Mucosa of rectum (tissue), 2 donors: ENCODE measurements around the gene DYNC1H1.

Source experiments
- H3K27ac ChIP-seq, 2 donors: one replicate each; pipeline ENCODE4 v1.7.0; 2013; ENCODE audit warnings: inconsistent platforms in 2 of 2, low read depth in 2 of 2, low read length in 2 of 2
- H3K27me3 ChIP-seq, 2 donors: one replicate each; pipeline ENCODE4 v1.7.0; 2013; ENCODE audit warnings: low read length in 2 of 2; ENCODE audit not compliant: control insufficient read depth in 2 of 2, insufficient read depth in 2 of 2
- H3K36me3 ChIP-seq, 2 donors: one replicate each; pipeline ENCODE4 v1.7.0; 2013; ENCODE audit warnings: low read length in 2 of 2; ENCODE audit not compliant: control insufficient read depth in 2 of 2, insufficient read depth in 2 of 2
- H3K4me1 ChIP-seq, 2 donors: one replicate each; pipeline ENCODE4 v1.7.0; 2013; ENCODE audit warnings: low read length in 2 of 2, mild to moderate bottlenecking in 1 of 2; ENCODE audit not compliant: control insufficient read depth in 2 of 2, insufficient read depth in 2 of 2
- H3K4me3 ChIP-seq, 2 donors: one replicate each; pipeline ENCODE4 v1.7.0; 2013; ENCODE audit warnings: low read length in 2 of 2
- H3K9ac ChIP-seq, 2 donors: one replicate each; pipeline ENCODE4 v1.7.0; 2013; ENCODE audit warnings: low read length in 2 of 2, low read depth in 1 of 2, mild to moderate bottlenecking in 1 of 2
- H3K9me3 ChIP-seq, 2 donors: one replicate each; pipeline ENCODE4 v1.7.0; 2013; ENCODE audit warnings: low read length in 2 of 2; ENCODE audit not compliant: control insufficient read depth in 2 of 2
- donor health status: healthy.
- donor health status: Normal muscosa, but diverticular disease.

The DYNC1H1 gene

GRCh38 chr14:102044566-102044965 lies 80.2 kb downstream of the DYNC1H1 start:
- Histone ChIP-seq H3K36me3 (peaks cover 70 to 75% of the 10 kb centered on the region in 2 donors), H3K9me3 (no peaks in the 10 kb centered on the region), H3K4me3 (no peak overlapping the region), H3K27me3 (no peaks in the 10 kb centered on the region), H3K27ac (no peak overlapping the region), H3K4me1 (peaks cover 3 to 7% of the 10 kb centered on the region in 2 donors), H3K9ac (no peak overlapping the region)

DNA sequence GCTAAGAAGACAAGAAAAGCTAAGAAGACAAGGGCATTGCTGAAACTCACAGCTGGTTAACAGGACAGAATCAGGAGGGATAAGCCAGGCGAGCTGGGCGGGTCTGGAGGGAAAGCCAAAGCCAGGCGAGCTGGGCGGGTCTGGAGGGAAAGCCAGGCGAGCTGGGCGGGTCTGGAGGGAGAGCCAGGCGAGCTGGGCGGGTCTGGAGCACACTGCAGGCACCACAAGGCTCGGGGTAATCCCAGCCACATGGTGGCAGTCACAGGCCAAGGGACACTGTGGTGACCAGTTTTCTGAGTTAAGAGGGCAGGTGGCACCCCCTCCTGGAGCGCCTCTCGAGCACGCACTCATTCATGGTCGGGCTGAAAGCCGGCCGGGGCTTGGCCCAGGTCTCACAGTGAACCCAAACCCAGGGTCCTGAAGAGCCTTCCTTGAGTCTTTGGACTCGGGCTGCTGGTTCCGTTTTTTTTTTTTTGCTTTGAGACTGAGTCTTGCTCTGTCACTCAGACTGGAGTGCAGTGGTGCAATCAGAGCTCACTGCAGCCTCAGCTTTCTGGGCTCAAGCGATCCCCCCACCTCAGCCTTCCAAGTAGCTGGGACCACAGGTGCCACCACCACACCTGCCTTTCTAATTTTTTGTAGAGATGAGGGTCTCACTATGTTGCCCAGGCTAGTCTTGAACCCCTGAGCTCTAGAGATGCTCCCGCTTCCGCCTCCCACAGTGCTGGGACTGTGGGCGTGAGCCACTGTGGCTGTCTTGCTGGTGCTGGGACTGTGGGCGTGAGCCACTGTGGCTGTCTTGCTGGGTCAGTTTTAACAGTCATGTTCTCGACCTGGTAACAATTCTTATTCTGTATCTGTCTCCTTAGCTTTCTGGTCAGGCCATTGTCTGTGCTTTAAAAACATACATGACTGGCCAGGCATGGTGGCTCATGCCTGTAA lies 82.2 kb downstream of the DYNC1H1 start:
- Histone ChIP-seq H3K27ac (peak overlapping the region; percentile 2 to 65), H3K9ac (no peak overlapping the region), H3K4me1 (peaks cover 3 to 7% of the 10 kb centered on the region in 2 donors), H3K36me3 (peaks cover 66 to 72% of the 10 kb centered on the region in 2 donors), H3K27me3 (no peaks in the 10 kb centered on the region), H3K4me3 (no peak overlapping the region), H3K9me3 (no peaks in the 10 kb centered on the region)

GRCh38 chr14:102047808-102048540 lies 83.6 kb downstream of the DYNC1H1 start:
- Histone ChIP-seq H3K9ac (no peak overlapping the region), H3K36me3 (peaks cover 55 to 72% of the 10 kb centered on the region in 2 donors), H3K9me3 (no peaks in the 10 kb centered on the region), H3K4me3 (no peak overlapping the region), H3K27ac (no peak overlapping the region), H3K4me1 (peaks cover 3 to 7% of the 10 kb centered on the region in 2 donors), H3K27me3 (no peaks in the 10 kb centered on the region)

- Histone ChIP-seq H3K9me3 (no peaks in the 10 kb centered on the region), H3K27me3 (no peaks in the 10 kb centered on the region), H3K27ac (no peak overlapping the region), H3K9ac (no peak overlapping the region), H3K4me1 (peaks cover 3 to 7% of the 10 kb centered on the region in 2 donors), H3K36me3 (peaks cover 42 to 58% of the 10 kb centered on the region in 2 donors), H3K4me3 (no peak overlapping the region)
Observed at GRCh38 chr14:102049258-102050025, 85.1 kb downstream of the DYNC1H1 start.

- no peak overlapping the region for H3K9ac ChIP-seq
- no peak overlapping the region for H3K27ac ChIP-seq
- no peak overlapping the region for H3K4me3 ChIP-seq
- no peaks in the 10 kb centered on the region for H3K27me3 ChIP-seq
- peaks cover 3 to 7% of the 10 kb centered on the region in 2 donors for H3K4me1 ChIP-seq
- H3K36me3 ChIP-seq, result peaks cover 36 to 54% of the 10 kb centered on the region in 2 donors
- H3K9me3 ChIP-seq, result no peaks in the 10 kb centered on the region
Observed at GRCh38 chr14:102050026-102050405, 85.6 kb downstream of the DYNC1H1 start.

GRCh38 chr14:102050625-102051024 lies 86.3 kb downstream of the DYNC1H1 start:
- Histone ChIP-seq H3K36me3 (peaks cover 35 to 54% of the 10 kb centered on the region in 2 donors), H3K27me3 (no peaks in the 10 kb centered on the region), H3K9ac (no peak overlapping the region), H3K4me3 (no peak overlapping the region), H3K4me1 (peaks cover 3 to 7% of the 10 kb centered on the region in 2 donors), H3K9me3 (no peaks in the 10 kb centered on the region), H3K27ac (no peak overlapping the region)

- peaks cover 35 to 50% of the 10 kb centered on the region in 2 donors for H3K36me3 ChIP-seq
Observed at GRCh38 chr14:102052522-102052921, 88.1 kb downstream of the DYNC1H1 start.

DNA sequence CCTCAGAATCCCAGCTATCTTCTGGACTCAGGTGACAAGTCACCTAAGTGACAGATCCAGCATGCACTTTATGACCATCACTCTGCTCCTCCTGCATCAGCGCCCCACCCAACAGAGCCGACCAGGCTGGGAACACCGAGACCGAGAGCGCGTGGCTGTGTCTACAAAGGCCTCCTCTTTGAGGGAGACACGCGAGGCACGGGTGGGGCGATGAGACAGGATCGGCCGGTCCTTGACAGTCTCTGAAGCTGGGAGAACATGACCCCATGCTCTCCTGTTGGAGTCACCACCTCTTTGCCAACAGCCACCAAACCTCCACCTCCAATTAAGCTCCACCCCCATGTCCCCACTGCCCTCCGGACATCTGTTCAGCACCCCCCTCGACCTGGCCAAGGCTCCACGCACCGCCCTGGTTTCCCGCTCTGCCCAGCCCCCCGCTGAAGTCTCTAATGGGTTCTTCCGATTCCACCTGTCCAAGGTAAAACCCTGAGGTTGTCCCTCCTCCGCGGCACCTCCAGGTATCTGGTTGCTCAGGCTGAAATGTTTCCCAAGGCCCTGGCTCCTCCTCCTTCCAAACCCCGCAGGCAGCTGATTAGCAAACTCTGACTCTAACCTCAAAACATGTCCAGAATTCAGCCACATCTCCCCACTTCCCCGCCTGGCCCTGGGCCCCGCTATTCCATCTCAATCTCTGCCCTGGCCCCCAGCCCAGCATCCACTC lies 91.0 kb downstream of the DYNC1H1 start:
- peaks cover 6 to 22% of the 10 kb centered on the region in 2 donors for H3K36me3 ChIP-seq

More at GRCh38 chr14:102052522-102052921, 88.1 kb downstream of the DYNC1H1 start:
- Histone ChIP-seq H3K9me3 (no peaks in the 10 kb centered on the region), H3K4me1 (no peaks in the 10 kb centered on the region), H3K27ac (no peak overlapping the region), H3K9ac (no peak overlapping the region), H3K4me3 (no peak overlapping the region), H3K27me3 (no peaks in the 10 kb centered on the region)

DNA sequence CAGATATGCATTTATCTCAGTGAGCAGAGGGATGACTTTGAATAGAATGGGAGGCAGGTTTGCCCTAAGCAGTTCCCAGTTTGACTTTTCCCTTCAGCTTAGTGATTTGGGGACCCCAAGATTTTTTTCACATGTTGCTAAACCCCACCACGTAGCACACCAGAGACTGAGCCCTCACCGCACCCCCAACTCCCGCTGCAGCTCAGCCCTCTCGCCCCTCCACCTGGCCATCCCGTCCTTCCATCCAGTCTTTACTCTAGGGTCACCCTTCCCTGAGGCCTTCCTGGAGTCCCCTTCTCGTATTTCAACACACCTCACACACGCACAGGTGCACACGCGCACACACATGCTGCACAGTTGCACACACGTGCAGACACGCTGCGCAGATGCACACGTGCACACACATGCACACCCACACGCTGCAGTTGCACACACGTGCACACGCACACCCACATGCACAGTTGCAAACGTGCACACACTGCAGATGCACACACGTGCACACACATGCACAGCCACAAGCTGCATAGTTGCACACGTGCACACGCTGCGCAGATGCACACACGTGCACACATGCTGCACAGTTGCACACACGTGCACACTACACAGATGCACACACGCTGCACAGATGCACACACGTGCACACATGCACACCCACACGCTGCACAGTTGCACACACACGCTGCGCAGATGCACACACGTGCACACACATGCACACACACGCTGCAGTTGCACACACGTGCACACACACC lies 92.5 kb downstream of the DYNC1H1 start:
- H3K36me3 ChIP-seq, result peaks cover 0 to 10% of the 10 kb centered on the region in 2 donors
- no peak overlapping the region for H3K4me3 ChIP-seq
- H3K27me3 ChIP-seq, result no peaks in the 10 kb centered on the region
- H3K9me3 ChIP-seq, result no peaks in the 10 kb centered on the region
- H3K4me1 ChIP-seq, result no peaks in the 10 kb centered on the region
- H3K27ac ChIP-seq, result no peak overlapping the region
- H3K9ac ChIP-seq, result no peak overlapping the region

More for the DNA sequence above, 91.0 kb downstream of the DYNC1H1 start:
- no peak overlapping the region for H3K27ac ChIP-seq
- no peaks in the 10 kb centered on the region for H3K9me3 ChIP-seq
- H3K9ac ChIP-seq, result no peak overlapping the region
- H3K27me3 ChIP-seq, result no peaks in the 10 kb centered on the region
- no peaks in the 10 kb centered on the region for H3K4me1 ChIP-seq
- H3K4me3 ChIP-seq, result no peak overlapping the region
